ENCODE measurements around the gene DCC. TPM values are rescaled to one million over a fixed set of nuclear protein-coding genes. Genes with fewer than 3 reads are reported as not detected.

The DCC gene
- total and polyA plus RNA-seq, 9 of the 15 experiments (the other 6 are each of a cell fraction or from before 2014, with no cell fraction given) = not detected

DNA sequence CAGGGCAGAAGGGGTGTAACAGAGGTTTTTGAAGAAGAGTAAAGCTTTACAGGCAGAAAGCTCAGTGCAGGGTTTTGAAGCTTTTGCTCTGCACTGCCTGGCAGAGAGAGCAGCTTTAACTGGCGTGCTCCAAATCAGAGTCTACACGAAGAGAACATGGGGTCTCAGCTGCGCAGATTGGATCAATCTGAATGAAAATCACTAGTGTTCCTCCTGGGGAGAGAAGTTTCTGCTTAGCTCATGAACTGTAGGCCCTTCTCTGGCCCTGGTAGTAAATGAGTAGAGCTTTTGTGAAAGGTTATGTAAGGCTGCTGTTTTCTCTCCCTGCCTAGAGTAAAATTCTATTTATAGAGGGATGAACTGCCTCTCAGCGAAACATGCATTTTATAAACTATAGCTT is 13.6 kb downstream of the DCC start:
- H2AFZ ChIP-seq (ENCODE audit: low read depth, low read length) = no peak overlapping the region
- H3K27me3 ChIP-seq (ENCODE audit: control insufficient read depth in 2 of 2, insufficient read depth in 2 of 2, low read length in 2 of 2) = no peaks in the 10 kb centered on the region
- H4K20me1 ChIP-seq (replicated peaks; ENCODE audit: control insufficient read depth, insufficient read depth, low read length) = no peaks in the 10 kb centered on the region
- H3K36me3 ChIP-seq (ENCODE audit: control insufficient read depth, insufficient read depth, low read length) = no peaks in the 10 kb centered on the region
- no peak overlapping the region for H3K27ac ChIP-seq (ENCODE audit: extremely low read depth, low read depth, low read length)
- no peak overlapping the region for H3K4me3 ChIP-seq
- H3K9me3 ChIP-seq (replicated peaks; ENCODE audit: control insufficient read depth, insufficient read depth, low read depth, low read length) = no peaks in the 10 kb centered on the region
- WGBS (ENCODE audit: insufficient coverage, low coverage, missing lambda C conversion rate) = 0% methylated on average over 4 of the region's 4 CpGs
- no peaks in the 10 kb centered on the region for H3K9me1 ChIP-seq (ENCODE audit: control insufficient read depth, insufficient read depth, low read length)
- intact Hi-C loops (cut with micrococcal nuclease) (no loop called here), in situ Hi-C loops (cut with MboI) (no loop called here)
- no peak for TF ChIP-seq NR2C1 (IDR thresholded peaks at IDR 0.05)
- no peak for TF ChIP-seq NR2C1 (tag; IDR thresholded peaks at IDR 0.05)
- no peak for TF ChIP-seq ZNF175 (CRISPR knock-in tag; IDR thresholded peaks at IDR 0.05; ENCODE audit: low read depth)
- no peak for TF ChIP-seq ZNF12 (CRISPR knock-in tag; IDR thresholded peaks at IDR 0.05)
- TF ChIP-seq ZNF583 (CRISPR knock-in tag; IDR thresholded peaks at IDR 0.05) = no peak
- no peak for TF ChIP-seq NFXL1 (CRISPR knock-in tag; IDR thresholded peaks at IDR 0.05)
- no peak for TF ChIP-seq FOXK2 (conservative IDR thresholded peaks at IDR 0.05 in 1 of 2, IDR thresholded peaks at IDR 0.05 in 1 of 2; ENCODE audit: low read depth in 2 of 2)
- no peak for TF ChIP-seq PHF20 (IDR thresholded peaks at IDR 0.05; ENCODE audit: partially characterized antibody)
- no peak for TF ChIP-seq ZNF766 (CRISPR knock-in tag; conservative IDR thresholded peaks at IDR 0.05)
- TF ChIP-seq TCF7L2 (IDR thresholded peaks at IDR 0.05; ENCODE audit: low read depth, low read length) = no peak
- no peak for TF ChIP-seq MAFK (IDR thresholded peaks at IDR 0.05; ENCODE audit: low read length)
- no peak for TF ChIP-seq HEY1 (CRISPR knock-in tag; IDR thresholded peaks at IDR 0.05; ENCODE audit: borderline replicate concordance)
- TF ChIP-seq PTBP1 (IDR thresholded peaks at IDR 0.05; ENCODE audit: low read depth, low read length) = no peak
- no peak for TF ChIP-seq BRCA1 (IDR thresholded peaks at IDR 0.05)
- no peak for TF ChIP-seq BRCA1 (CRISPR knock-in tag; IDR thresholded peaks at IDR 0.05)
- no peak for TF ChIP-seq MEIS2 (IDR thresholded peaks at IDR 0.05; ENCODE audit: partially characterized antibody)
- ChIA-PET POLR2A (no interaction called here), CTCF (ENCODE audit: low intra/inter-chr PET ratio) (no interaction called here)
- no TSS peak for BruUV-seq (replicated peaks)
- no peaks in the 10 kb centered on the region for H3K4me1 ChIP-seq (replicated peaks in 1 of 2; ENCODE audit: control insufficient read depth in 2 of 2, insufficient read depth in 2 of 2, low read length in 2 of 2)
- no peaks in the 10 kb centered on the region for H3K79me2 ChIP-seq (ENCODE audit: control insufficient read depth, insufficient read depth, low read length)
- FAIRE-seq (no peak), DNase-seq (ENCODE audit: extremely low read depth in 1 of 4, low spot score in 3 of 4) (no peak), ATAC-seq (no peak)
- no peak overlapping the region for H3K9ac ChIP-seq (ENCODE audit: insufficient read depth in 1 of 2, low read depth in 2 of 2, low read length in 2 of 2)
- no peak overlapping the region for H3K4me2 ChIP-seq (ENCODE audit: insufficient read depth, low read length)

All from K562 (cell line).